Fibroblast of skin of right biceps (primary cell): ENCODE results near the gene CPLX1.
"Not testable (repeated sequence)": the region's sequence is repeated elsewhere in the genome, so short reads cannot be mapped to it uniquely, and the experiment has no call there.

ENCODE experiments used
- DNase-seq: peaks from one replicate; pipeline ENCODE4 v3.0.0-alpha.2; 2013

The CPLX1 gene

DNA sequence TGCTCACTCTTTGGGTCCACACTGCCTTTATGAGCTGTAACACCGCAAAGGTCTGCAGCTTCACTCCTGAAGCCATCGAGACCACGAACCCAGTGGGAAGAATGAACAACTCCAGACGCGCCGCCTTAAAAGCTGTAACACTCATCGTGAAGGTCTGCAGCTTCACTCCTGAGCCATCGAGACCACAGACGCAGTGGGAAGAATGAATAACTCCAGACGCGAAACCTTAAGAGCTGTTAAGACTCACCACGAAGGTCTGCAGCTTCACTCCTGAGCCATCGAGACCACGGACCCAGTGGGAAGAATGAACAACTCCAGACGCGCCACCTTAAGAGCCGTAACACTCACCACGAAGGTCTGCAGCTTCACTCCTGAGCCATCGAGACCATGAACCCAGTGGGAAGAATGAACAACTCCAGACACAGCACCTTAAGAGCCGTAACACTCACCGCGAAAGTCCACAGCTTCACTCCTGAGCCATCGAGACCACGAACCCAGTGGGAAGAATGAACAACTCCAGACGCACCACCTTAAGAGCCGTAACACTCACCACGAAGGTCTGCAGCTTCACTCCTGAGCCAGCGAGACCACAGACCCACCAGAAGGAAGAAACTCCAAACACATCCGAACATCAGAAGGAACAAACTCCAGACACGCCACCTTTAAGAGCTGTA lies 51.4 kb downstream of the CPLX1 start:
- not testable (repeated sequence) for DNase-seq

DNA sequence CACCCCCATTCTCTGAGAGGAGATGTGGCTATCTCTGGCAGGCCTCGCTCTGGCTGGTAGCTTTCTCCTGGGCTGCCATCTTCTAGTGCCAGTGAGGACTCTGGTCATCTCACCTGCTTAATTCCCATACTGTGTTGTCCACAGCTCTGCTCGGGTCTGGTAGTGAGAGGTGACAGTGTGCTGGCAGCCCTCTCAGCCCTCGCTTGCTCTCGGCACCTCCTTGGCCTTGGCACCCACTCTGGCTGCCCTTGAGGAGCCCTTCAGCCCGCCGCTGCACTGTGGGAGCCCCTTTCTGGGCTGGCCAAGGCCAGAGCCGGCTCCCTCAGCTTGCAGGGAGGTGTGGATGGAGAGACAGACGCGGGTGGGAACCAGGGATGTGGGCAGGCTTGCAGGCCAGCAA lies 52.7 kb downstream of the CPLX1 start:
- DNase-seq: no peak

DNA sequence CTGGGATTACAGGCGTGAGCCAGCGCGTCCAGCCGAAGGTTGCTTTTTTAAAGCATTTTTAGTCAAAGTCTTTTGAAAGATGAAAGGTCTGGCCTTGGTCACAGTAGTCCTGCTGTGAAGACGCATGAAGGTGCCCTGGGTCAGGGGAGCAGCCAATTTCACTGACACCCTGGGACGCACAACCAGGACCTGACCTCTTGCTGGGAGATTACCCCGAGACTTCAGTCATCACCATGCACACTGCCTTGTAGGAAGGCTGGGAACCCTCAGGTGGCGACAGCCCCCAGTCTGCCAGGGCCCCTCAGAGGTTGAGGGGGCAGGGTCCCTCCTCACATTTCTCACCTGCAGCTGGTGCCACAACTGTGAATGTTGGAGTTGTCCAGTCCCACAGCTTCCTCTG lies 53.2 kb downstream of the CPLX1 start:
- no peak for DNase-seq

DNA sequence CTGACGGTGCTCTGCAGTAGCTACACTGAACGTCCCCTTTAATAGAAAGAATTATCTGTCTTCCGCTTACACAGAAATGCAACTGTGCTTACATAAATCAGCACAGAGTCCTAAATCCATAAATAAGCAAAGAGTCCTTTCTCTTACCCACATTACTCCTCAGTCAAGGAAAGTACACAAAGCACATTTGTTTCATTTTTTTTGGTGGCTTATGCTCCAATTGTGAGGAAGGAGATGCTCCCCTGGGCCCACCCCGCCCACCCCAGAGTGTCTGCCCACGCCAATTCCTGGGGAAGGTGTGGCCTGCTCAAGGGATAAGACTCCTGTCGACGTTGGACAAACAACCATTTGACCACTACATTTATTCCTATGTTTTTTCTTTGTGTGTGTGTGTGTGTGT lies 53.8 kb downstream of the CPLX1 start:
- no peak for DNase-seq

DNA sequence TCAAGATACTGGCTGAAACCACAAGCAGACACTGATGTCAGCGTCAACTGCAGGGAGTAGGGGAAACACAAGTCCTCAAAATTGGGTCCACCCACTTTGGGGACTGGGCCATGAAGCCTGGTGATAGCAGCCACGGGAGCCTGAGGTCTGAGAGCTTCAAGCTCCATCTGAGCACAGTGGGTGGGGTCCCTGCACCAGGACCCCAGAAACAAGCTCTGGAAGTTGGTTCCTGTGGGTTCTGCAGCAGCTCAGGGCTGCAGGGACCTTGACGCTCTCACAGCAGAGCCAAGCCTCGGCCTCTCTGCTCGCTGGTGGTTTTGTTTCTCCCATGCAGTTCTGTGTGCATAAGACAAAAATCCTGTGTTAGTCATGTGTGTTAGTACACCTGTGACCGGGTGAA lies 54.5 kb downstream of the CPLX1 start:
- no peak for DNase-seq

- no peak for DNase-seq
Observed at GRCh38 chr4:770022-770421, 55.9 kb downstream of the CPLX1 start.

GRCh38 chr4:769511-769910 lies 56.4 kb downstream of the CPLX1 start:
- DNase-seq: no peak

DNA sequence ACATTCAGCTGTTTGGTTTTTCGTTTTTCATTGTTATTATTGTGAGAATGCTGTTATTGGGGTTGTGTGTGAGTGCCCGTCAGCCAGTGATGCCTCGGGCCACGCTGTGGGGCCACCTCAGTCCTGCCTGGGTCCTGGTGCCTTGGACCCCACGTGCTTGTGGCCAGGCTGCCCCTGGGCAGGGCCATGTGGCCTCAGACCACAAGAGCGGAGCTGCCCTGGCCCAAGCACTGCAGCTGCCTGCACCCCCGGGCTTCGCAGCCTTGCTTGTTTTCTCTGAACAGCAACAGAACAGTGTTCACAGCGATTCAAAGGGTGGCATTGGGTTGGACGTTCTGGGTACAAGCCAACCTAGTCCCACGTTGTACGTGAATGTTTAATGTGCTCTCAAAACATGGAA lies 56.9 kb downstream of the CPLX1 start:
- DNase-seq: no peak

DNA sequence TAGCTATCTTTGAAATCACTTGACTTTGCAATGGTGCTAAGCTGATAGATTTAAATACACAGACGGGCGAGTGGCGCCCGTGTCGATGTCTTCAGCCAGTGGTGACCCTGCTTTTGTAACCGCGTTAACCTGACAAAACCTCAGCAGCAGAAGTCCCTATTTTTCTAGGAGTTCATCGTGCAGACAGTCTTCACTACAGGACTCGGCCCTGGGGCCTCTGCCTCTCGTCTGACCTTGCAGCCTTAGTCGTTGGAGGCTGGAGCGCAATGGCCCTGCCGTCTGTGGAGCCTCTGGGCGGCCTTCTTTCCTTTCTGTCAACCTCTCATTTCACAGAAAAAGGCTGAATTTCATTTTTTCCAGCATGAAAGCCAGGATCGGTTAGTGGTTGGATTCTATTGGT lies 57.9 kb downstream of the CPLX1 start:
- no peak for DNase-seq

GRCh38 chr4:766559-767283 lies 59.2 kb downstream of the CPLX1 start:
- DNase-seq: no peak

DNA sequence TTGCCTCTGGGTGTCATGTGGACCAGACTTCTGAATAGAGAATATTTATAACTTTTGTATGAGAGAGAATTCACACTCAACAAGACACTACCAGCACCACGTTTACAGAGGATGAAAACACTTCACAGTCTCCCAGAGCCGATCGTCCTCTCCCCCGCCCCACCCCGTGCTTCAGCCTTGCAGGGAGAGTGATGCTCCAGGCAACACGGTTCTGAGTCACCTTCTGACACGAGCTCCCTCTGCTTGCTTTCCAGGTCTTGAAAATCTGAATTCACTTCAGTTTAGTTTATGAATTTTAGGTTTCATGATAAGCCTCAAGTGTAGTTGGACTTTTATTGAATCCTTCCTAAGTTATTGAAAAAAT lies 59.8 kb downstream of the CPLX1 start:
- peak; percentile 43 for DNase-seq

- DNase-seq: no peak
Observed at GRCh38 chr4:764405-765169, 61.3 kb downstream of the CPLX1 start.

DNA sequence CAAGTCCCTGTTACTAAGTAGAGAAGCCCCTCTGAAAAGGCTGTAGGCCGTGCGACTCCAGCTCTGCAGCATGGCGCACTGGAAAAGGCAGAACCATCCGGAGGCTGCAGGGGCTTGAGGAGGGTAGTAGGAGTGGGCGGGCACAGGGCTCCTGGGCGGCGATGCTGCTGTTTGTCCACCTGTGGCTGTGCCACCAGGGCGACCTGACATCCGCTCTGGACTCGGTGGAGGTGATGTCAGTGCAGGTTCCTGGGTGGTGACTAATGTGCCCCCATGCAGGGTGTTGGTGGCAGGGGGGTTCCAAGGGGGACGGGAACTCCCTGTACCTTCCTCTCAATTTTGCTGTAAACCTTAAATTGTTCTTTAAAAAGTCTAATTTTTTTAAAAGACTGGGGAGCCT lies 62.0 kb downstream of the CPLX1 start:
- no peak for DNase-seq

DNA sequence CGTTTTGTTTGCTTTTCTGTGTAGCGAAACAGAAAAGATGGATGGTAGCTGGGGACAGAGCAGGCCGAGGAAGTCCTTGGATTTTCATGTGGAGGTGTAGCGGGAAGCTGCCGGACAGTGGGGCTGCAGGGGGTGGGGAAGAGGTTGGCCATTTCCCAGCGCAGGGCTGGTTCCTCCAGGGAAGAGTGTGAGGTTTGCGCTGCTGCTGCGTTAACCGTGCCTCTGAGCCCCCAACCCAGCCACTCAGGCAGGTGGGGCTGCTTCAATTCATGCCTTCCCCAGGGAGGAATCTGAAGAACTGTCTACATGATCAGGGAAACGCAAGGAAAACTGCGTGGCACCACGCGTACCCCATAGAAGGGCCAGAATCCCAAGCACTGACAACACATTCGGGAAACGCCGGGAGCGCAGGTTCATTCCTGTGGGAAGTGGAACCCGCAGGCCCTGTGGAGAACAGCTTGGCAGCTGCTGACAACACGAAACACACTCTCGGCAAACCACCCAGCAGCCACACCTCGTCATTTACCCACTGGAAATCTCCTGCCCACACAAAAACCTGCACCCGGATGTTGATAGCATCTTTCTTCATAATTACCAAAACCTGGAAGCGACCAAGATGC lies 62.6 kb downstream of the CPLX1 start:
- no peak for DNase-seq

DNA sequence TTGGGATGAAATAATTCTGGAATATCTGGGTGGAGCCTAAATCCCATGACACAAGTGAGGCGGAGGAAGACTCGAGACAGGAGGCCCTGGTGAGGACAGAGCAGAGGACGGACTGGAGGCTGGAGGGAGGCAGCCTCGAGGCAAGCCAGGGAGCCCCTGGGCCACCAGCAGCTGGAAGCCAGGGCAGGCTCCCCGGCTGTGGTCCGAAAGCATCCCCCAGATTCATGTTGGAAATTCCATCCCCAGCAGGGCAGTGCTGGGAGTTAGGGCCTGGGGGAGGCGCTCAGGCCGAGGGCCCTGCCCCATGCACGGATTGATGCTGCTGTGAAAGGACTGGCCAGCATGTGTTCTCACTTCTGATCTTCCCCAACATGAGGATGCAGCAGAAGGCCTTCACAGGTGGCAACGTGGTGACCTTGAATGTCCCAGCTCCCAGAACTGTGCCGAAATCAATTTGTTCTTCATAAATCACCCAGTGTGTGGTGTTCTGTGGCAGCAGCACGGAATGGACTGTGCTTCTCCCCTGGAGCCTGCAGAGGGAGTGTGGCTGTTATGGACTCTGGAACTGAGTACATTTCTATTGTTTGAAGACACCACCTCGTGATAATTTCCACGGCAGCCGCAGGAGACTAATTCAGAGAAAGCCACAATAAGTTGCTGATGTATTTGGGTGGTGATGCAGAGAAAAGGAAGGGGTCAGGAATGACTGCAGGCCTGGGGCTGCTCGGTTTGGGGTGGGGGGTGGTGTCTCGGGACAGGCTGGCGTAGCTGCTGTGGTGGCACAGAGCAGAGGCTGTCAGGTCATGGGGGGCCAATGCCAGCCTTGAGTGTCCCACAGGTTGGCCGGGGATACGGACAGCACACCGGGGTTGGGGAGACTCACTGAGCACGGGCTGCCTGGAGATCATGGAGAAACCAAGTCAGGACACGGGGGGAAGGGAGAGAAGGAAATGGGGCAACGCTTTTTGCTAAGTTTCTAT lies 63.4 kb downstream of the CPLX1 start:
- DNase-seq: peak; percentile 34

DNA sequence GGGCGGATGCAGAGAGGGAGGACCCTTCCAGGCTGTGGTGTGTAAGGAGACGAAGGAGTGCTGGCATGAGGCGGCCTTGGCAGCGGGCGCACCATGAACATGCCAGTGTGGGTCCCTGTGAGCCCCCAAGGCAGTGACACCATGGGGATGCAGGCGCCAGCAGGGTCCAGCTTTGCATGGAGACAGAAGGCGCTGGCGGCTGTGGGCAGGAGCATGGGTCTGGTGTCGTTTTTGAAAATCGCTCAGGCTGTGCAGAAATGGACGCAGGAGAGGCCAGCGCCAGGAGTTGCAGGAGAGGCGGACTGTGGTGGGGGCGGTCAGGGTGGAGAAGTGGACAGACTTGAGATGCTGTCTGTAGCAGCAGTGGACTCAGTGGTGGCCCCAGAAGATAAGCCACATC lies 64.2 kb downstream of the CPLX1 start:
- no peak for DNase-seq

DNA sequence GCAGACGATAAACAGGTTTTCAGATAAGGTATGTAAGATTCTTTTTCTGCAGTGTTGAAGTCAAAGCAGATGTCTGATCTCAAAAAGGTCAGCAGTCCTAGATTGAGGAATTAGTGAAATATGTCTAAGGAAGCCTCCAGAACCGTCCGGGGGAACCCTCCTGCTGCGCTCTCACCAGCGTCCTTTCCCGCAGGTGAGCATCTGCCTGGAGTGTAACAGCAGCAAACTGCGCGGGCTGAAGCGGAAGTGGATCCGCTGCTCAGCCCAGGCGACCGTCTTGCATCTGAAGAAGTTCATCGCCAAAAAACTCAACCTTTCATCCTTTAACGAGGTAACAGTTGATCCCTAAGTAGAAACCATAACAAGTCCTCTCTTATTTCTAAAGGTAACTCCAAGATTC lies 64.8 kb downstream of the CPLX1 start:
- DNase-seq: no peak

- no peak for DNase-seq
Observed at GRCh38 chr4:760616-761015, 65.3 kb downstream of the CPLX1 start.

GRCh38 chr4:759810-760209 lies 66.1 kb downstream of the CPLX1 start:
- DNase-seq: not testable (repeated sequence)

DNA sequence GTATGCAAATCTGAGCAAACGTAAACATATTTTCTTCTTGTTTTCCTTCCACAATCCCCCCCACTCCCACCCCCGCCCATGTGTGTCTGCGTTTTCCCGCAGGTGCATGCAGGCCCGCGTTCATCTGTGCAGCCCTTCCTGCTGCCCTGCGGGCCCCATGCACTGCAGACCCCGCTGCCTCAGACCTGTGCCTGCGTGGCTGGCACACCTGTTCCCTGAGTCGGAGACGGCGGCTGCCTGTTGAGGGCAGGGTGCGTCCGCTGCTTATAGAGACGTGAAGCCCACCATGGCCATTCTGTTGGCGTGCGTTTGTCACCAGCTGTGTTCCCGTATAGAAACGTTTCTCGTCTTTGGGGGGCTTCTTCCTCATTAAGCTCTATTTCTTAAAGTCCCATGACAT lies 68.8 kb downstream of the CPLX1 start:
- no peak for DNase-seq

DNA sequence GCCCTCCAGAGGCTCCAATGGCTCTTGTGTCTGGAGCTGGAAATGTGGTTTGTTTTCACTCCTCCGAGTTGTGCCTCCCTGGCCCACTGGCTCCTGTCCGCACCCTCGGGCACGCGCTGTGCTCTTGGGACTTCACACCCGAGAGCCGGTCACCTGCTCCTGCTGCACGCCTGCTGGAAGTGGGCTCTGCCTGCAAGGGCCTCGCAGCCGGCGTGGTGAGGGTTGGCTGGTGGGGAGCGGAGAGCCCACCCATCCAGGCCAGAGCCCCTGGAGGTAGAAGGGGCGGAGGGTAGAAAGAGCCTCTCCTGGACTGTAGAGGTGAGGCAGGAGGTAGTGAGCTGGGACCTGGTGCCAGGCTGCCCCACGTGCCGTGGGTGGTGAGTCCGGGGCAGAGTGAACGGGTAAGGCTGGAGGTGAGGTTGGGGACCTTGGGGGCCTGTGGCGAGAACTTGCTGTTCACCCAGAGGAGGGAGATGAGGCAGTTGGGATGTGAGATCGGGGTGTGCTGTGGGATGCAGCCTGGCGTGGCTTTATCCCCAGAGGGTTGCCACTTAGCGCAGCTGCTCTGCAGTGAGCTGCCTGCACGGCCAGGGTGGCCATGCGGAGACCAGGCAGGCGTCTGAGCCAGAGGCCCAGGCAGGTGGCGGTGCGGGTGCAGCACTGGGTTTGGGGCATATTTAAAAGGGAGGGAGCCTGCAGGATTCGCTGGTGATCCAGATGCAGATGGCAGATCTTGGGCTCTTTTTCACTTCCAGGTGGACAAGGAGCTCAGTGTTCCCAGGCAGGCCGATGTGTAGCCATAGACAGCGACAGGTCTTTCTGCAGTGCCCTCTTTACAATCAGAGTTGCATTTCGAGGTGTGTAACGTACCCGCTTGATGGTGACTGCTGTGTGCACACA lies 71.5 kb downstream of the CPLX1 start:
- DNase-seq: no peak
